Breast epithelium (tissue), 3 donors: ENCODE measurements around the gene C1orf50.

Experiments used
- CTCF ChIP-seq, 3 donors: fragments of 450-650 bp; IDR thresholded peaks; one replicate each; pipeline ENCODE4 v1.5.1; 2016 to 2017; ENCODE audit warnings: antibody characterized with exemption in 3 of 3, mild to moderate bottlenecking in 3 of 3, moderate library complexity in 3 of 3
- POLR2A ChIP-seq: fragments of 450-650 bp; IDR thresholded peaks from one replicate; pipeline ENCODE4 v1.6.1; 2016; ENCODE audit warnings: antibody characterized with exemption, mild to moderate bottlenecking, moderate library complexity
- POLR2AphosphoS5 ChIP-seq, 3 donors: sonication (generic); formaldehyde crosslinking; IDR thresholded peaks; one replicate each; pipeline ENCODE4 v1.6.1; 2017; ENCODE audit warnings: antibody characterized with exemption in 3 of 3

DNA sequence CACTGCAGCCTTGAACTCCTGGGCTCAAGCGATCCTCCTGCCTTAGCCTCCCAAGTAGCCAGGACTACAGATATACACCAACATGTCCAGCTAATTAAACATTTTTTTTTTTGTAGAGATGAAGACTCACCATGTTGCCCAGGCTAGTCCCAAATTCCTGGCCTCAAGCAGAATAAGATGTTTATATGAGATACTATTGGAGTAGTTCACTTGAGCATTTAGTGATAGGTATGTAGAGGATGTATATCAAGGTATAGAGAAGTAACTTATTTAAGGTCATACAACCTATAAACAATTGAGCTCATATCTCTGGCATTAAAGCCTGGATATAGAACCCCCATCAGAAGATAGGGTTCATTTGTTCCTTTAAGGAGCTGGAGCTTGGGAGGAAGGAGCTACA lies 13.1 kb downstream of the C1orf50 start:
- no peak for TF ChIP-seq CTCF (IDR thresholded peaks at IDR 0.05)
- no peak for TF ChIP-seq POLR2A
- no peak for TF ChIP-seq POLR2AphosphoS5 (IDR thresholded peaks at IDR 0.05)
